Spleen (tissue), 7 donors: ENCODE results near the gene SLIT3.

Experiments
- CTCF ChIP-seq, 11 experiments: fragments of 200-600 bp in 7 of 11; fragments of 450-650 bp in 4 of 11; sonication (generic) in 4 of 11; IDR thresholded peaks in 8 of 11; conservative IDR thresholded peaks in 3 of 11; 1 replicate in 7 of 11; 2 replicates in 4 of 11; pipeline versions ENCODE4 v1.4.0 to v1.8.0; 2016 to 2021; ENCODE audit warnings: antibody characterized with exemption in 11 of 11, inconsistent platforms in 4 of 11, mild to moderate bottlenecking in 1 of 11
- POLR2A ChIP-seq, 3 donors: fragments of 450-650 bp; IDR thresholded peaks; one replicate each; pipeline ENCODE4 v1.5.1; 2017; ENCODE audit warnings: antibody characterized with exemption in 3 of 3, mild to moderate bottlenecking in 1 of 3
- donor health status: DM: no; HTN: no; CAD: no; lungs with moderate emphysema.
- donor health status: DM: no; HTN: no; CAD: no.
- donor health status: DM: no; HTN: no; CAD: no.

- TF ChIP-seq CTCF (IDR thresholded peaks at IDR 0.05 in 8 of 11, conservative IDR thresholded peaks at IDR 0.05 in 3 of 11) (no peak), POLR2A (IDR thresholded peaks at IDR 0.05) (no peak)
Observed at GRCh38 chr5:169173372-169173771, 127.6 kb downstream of the SLIT3 start.
